ENCODE results near the gene PPP1R14D.

Gene PPP1R14D

DNA sequence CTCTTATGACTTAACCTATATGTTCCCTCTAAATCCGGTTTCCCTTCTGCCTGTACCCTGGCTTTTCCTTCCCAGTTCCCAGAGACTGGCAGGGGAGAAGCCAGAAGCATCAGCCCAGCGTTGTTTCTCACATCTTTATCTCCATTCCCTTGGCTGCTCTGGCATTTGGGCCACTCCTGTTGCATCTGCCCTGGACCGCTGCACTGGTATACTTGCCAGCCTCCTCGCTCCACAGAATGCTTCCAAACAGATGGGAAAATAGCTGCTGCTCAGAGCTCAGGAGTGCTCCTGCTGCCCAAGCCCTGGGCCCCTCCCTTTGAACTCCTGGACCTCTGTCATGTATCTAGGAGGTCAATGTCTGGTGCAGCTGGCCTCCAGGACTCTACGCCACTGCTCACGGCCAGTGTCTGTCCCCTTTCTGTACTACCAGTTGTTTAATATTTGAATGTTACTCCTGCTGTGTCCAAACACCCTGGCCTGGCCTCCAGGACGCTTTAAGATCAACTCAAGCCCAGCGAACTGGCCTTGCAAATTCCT lies 22.1 kb upstream of the PPP1R14D start:
- DNase-seq, result no peak

DNA sequence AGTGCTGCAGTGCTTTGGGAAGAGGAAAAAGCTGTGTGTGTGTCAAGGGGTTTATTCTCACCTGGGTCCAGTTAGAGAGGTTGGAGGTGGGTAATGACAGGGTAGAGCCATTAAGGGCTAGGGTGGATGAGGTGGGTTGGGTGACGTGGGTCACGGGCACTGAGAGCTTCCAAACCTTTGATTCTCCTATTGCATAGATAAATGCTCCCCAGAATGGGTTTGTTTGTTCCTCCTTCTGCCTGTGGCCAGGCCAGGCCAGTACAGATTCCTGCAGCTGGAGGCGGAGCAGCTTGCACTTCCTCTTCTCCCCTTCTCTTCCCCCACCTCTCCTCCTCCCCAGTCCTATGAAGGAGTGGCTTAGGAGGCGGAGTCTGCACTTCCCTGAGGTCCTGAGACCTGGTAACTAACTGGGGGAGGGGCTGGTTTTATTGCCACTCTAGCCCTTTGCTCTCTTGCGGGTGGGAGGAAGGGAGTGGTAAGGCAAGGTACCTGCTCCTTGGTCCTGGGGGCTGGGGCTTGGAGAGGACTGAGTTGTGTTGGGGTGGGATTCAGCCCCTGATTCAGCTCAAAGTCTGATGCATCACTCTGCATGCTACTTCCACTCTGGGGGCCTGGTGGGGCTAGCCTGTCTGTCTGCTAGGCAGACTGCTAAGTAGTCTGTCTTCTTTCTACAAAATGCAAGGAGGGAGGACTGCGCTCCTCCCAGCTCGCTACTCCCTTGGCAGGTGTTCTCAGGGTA lies 18.9 kb upstream of the PPP1R14D start:
- peak; percentile 76 for DNase-seq

DNA sequence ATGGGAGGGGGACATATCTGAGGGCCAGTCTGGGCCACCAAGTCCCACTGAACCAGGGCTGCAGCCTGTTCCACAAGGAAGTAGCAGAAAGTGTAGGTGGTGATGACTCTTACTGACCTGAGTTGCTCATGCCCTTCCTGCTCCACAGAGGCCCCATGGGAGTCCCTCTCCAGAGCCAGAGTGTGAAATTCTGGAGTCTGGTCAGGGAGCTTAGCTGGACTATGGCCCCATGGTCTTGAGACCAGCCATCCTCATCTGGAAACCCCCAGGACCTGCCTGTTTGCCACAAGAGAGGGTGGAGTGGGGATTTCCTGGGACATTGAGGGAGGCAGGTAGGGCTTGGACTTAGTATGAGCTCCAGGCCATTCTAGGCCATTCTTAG lies 18.3 kb upstream of the PPP1R14D start:
- no peak for DNase-seq

DNA sequence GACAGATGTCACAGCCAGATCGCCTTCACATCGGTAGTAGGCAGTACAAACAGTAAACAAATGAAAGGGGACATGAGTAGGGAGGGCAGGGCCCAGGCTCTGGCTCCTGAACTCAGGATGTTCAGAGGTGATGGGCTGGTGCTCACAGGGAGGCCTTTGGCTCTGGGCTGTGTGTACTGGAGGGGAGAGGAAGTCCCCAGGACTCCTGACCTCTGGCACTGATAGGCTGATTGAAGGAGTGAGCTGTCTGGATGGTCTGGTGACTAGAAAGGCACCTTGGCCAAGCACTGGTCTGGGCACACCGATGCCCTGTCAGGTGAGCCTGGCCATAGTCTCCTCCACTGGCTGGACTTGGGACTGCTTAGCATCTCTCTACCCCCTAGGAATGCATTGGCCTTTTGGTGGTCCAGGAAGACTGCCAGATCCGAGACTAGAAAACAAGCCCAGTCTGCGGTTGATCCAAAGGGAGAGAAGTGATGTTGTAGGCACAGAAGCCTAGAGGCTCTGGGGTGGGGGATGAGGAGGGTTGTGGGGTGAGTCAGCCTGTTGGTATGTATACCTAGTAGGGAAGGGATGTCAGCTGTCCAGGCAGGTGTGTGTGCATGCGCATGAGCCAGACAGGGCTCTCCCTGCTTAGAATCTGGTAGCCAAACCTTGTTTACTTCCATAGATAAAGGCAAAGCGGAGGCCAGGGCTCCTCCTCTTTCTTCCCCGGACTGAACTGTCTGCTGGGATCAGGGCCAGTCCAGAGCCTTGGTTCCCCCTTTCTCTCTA lies 17.2 kb upstream of the PPP1R14D start:
- DNase-seq, result peak; percentile 80

DNA sequence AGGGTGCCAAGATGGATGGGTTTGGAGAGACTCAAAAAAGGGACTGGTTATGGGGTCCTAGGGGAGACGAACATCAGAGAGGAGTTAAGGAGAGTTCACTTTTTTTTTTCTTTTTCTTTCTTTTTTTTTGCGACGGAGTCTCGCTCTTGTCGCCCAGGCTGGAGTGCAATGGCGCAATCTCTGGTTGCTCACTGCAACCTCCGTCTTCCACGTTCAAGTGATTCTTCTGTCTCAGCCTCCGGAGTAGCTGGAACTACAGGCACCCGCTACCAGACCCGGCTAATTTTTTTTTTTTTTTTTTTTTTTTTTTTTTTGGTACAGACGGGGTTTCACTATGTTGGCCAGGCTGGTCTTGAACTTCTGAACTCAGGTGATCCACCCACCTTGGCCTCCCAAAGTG lies 16.5 kb upstream of the PPP1R14D start:
- no peak for DNase-seq

DNA sequence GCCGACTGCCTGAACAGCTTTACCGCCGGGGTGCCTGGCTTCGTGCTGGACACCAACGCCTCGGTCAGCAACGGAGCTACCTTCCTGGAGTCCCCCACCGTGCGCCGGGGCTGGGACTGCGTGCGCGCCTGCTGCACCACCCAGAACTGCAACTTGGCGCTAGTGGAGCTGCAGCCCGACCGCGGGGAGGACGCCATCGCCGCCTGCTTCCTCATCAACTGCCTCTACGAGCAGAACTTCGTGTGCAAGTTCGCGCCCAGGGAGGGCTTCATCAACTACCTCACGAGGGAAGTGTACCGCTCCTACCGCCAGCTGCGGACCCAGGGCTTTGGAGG lies 16.2 kb upstream of the PPP1R14D start:
- no peak for DNase-seq

DNA sequence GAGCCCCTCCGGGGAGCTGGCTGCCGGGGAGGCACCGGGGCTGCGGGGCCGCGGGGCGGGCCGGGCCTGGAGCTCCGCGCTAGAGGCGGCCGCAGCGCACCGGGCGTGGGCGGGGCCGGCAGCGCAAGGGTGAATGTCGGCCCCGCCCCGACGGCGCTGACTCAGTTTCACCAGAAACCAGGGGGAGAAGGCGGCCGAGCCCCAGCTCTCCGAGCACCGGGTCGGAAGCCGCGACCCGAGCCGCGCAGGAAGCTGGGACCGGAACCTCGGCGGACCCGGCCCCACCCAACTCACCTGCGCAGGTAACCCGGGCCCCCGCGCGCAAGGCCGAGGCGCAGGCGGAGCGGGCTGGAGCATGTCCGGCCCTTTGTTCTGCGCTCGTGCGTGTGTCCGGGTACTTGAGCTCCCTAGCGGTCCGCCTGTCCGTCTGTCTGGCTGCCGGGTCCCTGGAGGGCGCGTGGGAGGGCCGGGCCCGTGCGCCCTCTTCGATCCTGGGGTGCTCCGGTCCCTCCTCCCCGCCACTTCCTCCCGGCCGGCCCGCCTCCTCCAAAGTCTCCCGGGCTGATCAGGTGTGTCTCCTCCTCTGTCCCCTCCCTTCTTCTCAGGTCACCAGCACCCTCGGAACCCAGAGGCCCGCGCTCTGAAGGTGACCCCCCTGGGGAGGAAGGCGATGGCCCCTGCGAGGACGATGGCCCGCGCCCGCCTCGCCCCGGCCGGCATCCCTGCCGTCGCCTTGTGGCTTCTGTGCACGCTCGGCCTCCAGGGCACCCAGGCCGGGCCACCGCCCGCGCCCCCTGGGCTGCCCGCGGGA lies 15.6 kb upstream of the PPP1R14D start, which contains the start of gene SPINT1:
TSS of gene SPINT1 (plus strand) at position 164 of the 811 bp plus-strand sequence. CDS start at position 671, 507 bp downstream.
- DNase-seq, result no peak

DNA sequence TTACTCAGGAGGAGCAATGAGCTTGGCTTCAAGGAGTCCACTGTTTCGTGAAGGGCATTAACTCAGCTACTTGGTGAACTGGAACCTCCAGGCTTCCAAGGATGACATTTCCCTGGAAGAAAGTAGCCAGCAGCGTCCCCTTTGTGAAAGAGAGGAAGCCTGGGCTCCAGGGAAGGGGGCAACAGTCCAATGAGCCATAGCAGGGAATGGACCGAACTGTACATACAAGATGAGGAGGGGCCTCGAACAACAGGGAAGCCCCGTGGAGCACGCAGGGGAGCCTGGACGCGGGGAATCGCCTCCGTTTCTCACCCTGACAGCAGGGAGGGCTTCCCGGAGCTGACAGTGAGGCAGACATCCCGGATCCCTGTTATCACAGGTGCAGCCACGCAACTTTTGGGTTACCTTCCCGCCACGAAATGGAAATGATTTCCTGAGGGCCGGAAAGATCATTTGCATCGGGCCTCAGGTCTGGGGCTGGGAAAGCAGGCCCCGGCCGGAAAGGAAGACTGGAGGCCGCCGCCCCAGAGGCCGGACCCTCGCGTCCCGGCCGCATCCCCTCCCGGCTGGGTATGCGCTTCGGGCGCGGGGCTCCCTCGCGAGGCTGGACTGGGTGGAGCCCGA lies 14.9 kb upstream of the PPP1R14D start:
- DNase-seq, result no peak

DNA sequence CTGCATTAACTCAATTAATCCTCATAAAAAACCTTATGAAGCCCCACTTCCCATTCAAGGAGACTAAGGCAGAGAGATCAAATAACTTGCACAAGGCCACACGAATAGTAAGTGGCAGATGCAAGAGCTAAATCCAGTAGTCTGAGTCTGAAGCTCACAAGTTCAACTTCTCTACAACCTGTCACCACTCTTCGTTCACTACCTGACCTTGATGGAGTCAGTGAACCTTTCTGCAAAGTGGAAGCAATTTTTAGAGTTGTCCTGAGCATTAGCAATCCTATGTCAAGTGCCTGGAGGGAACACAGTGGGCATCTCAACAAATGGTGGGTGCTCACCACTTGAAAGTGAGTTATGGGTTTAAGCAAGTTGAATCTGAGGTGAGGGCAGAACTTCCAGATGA lies 13.2 kb upstream of the PPP1R14D start:
- no peak for DNase-seq

DNA sequence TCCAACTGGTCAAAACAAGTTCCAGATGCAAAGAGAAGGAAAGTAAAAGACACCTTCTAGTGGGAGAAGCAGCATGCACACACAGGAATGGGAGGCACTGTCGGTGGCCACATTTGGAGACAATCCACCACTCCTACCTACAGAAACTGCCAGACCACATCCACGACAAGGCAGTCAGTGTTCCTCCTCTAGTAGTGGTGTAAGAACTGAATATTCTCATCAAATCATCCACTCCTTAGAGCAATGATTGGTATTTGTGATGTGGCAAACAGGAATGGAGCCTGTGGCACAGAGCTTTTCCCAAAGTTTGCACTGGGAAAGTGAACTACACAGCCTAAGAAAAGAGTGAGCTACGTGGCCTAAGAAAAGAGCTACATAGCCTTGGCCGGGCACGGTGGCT lies 10.2 kb upstream of the PPP1R14D start:
- DNase-seq, result no peak

DNA sequence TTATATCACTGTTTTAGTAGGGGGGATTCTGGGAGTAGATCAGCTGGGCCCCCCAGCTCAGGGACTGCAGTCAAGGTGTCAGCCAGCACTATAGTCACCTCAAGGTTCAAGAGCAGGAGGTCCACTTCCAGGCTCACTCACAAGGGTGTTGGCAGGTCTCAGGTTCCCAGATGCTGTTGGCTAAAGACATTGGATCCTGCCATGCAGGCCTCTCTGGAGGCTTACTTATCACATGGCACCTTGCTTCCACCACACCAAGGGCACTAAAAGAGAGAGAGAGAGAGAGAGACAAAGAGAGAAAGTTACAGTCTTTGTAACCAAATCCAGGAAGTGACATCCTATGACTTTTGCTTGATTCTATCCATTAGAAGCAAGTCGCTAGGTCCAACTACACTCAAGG lies 7.5 kb upstream of the PPP1R14D start:
- no peak for DNase-seq

DNA sequence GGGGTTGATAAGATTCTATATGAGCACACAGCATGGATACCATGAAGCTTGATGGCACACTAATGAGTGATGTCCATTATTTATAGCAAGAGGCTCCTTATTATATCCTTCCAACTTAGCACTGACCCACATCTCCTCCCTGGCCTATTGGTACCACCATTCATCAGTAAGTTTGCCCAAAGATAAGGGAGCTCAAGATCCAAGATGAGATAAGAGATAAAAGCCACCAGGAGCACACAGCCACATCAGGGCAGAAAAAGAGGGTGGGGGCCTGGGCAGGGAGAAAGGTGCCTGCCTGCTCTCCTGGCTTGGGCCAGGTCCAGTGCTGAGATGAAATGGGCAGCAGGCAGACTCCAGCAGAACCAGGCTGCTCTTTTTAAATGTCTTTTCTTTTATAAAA lies 4.4 kb upstream of the PPP1R14D start:
- DNase-seq, result no peak

DNA sequence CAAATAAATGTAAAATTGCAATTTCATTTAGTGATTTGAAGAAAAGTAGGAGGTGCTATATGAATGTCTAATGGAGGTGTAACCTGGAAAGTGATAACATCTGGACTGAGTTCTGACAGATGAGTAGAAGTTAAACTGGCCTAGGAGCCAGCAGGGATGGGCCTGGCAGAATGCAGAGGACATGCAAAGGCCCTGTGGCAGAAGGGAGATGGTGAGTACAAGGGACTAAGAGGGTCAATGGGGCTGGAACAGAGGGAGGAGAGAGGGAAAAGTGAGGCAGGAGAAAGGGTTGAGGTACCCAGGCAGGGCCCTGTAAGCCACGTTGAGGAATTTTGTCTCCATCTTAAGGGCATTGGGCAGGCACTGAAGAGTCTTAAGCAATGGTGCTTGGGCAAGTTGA lies 3.4 kb upstream of the PPP1R14D start:
- DNase-seq, result no peak

DNA sequence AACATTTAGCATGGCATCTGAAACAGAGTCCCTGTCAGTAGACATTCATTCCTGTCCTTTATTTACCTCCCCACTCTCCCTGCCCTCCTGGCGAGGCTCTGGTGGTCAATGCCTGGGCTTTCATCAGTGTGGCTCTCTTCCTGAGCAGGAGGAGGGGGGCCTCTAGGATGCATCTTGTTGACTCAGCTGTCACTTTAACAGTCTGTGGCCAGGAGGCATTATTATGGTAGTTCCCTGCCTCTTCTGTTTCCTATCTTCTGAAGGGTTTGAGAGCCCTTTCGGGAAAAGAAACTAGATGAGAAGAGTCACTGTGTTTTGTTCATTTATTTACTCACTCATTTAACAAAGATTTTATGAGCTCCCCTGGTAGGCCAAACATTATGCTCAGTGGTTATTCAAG lies 2.4 kb upstream of the PPP1R14D start:
- DNase-seq, result peak; percentile 85

DNA sequence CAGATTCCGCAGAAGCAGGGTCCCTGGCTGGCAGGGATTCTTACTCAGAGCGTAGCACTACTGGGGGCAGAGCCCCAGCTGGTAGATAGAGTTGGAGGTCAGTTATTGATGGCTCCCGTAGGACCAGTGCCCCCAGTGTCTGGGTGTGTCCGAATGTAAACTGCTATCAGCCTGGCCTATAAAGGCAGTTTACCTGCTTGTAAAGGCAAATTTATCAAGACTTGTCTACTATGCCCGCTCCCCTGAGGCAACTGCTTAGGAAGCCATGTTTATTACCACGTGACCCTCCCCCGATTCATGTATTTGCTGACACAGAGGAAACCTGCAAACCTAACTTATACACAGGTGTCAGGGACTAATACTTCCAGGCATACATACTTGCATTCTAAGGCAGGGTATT lies 607 bp upstream of the PPP1R14D start:
- no peak for DNase-seq

DNA sequence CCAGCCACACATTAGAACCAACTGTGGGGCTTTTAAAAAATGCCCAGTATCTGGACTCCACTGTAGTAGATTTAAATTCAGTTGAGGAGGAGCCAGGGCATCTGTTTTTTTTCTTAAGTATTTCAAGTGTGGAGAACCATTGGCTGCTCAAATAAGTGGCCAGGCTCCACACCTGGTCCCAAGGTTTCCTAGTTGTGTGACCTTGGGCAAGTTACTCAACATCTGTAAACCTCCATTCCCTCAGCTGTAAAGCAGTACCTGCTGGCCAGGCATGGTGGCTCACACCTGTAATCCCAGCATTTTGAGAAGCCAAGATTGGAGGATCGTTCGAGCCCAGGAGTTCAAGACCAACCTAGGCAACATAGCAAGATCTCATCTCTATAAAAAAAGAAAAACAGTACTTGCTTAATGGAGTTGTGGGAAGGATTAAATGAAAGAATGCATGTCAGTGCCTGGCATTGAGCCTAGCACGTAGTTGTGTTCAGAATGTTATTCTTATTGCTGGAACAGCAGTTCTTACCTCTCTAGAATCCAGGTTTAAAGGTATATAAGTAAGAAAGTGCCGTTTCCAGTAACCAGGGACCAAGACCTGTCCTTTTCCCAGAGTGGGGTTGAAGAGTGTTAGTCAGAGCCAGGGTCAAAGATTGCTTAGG lies 2.0 kb downstream of the PPP1R14D start:
- DNase-seq, result no peak

DNA sequence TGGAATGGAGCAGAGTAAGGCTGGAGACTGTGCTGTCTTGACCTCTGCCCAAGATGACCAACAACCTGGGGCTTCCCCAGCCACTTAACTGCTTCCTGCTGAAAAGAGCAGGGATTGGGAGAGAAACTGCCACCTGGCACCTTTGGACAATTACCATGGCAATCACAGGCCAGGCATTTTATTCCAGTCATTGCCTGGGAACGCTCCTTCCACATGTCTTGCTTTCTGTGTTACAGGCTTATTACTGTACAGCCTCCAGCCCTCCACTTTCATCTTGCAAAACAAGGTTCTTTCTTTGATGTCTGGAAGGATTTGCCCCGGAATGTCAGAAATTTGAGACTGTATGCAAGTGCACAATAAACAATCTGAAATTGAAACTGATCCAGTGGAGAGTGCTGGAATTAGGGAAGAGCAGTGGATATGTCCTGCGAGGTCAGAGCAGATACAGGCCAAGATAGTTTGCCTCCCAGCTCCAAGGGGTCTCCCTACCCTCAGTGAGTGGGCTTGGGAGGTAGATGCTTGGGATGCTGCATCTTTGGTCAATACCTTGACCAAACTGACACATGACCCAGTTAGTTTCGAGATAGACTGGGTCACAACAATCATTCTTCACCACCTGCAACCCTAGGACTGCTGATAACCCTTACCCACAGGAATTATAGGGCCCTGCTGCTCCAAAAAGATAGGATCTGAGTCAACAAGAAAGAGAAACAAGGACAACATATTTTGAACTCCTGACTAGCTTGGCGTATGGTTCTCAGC lies 2.7 kb downstream of the PPP1R14D start:
- DNase-seq, result no peak

DNA sequence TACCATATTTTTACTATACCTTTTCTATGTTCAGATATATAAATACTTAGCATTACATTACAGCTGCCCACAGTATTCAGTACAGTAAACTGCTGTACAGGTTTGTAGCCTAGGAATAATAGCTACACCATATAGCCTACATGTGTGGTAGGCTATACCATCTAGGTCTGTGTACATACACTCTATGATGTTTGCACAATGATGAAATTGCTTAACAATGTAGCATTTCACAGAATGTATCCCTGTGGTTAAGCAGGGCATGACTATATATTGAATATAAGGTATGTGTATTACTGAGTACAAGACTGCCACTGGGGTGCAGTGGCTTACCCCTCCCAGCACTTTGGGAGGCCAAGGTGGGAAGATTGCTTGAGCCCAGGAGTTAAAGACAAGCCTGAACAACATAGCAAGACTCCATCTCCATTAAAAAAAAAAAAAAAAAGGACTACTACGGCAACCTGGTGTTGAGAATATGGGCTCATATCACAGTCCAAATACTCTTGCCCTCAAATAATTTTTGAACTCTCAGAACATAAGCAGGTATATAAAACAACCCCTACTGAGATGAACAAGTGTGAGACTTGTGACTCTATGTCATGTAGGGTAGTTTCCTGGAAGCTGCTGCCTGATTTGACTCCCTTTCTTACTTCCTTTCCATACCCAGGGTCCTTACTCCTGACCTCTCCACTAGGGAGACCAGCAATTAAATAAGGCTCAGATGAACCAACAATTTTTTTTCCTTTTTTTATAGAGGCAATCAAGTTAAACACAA lies 4.8 kb downstream of the PPP1R14D start:
- DNase-seq, result no peak

DNA sequence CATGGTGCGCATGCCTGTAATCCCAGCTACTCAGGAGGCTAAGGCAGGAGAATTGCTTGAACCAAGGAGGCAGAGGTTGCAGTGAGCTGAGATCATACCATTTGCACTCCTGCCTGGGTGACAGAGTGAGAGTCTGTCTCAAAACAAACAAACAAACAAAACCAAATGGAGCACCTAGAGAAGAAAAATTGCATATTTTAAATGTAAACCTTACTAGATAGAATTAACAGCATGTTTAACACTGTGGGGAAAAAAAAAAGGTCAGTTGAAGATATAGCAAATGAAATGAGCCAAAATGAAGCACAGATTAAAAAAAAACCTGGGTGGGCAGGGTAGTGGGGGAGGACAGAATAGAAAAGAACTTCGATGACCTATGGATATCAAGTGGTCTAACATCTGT lies 7.3 kb downstream of the PPP1R14D start:
- no peak for DNase-seq

DNA sequence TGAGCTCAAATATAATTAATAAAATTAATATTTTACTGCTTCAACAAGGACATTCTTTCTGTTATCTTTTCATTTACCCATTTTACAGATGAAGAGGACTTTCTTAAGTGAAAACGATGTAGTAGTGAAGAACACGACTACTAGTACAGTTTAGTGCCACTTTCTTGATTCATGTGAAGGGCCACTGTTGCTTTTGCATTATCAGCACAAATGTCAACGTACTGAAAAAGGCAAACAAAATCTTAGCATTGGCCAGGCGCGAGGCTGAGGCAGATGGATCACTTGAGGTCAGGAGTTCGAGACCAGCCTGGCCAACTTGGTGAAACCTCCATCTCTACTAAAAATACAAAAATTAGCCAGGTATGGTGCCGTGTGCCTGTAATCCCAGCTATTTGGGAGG lies 9.5 kb downstream of the PPP1R14D start:
- no peak for DNase-seq

Measured in NCI-H2029 (cell line).